ENCODE data around the gene ARID3A.

DNA sequence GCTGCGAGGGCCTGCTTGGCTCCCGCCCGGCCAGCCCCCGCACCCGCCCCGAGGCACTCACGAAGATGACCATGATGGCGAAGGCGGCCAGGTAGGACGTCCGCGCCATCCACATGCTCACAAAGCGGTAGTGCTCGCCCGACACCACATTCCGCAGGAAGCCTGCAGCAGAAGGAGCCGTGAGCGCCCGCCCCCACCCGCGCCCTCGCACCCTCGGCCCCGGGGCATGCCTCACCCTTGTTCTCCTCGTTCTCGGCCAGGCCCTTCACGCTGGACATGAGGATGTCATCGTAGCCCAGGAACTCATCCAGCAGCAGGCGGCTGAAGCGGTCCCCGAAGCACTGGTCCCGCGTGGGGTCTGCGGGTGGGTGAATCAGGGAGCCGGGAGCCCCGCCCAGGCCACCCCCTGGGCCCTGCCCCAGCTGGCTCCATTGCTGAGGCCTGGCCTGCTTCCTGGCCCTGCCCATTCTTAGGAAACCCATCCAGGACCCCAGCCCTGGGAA, 86.0 kb downstream of the ARID3A start:
- TF ChIP-seq, protein P1, sequence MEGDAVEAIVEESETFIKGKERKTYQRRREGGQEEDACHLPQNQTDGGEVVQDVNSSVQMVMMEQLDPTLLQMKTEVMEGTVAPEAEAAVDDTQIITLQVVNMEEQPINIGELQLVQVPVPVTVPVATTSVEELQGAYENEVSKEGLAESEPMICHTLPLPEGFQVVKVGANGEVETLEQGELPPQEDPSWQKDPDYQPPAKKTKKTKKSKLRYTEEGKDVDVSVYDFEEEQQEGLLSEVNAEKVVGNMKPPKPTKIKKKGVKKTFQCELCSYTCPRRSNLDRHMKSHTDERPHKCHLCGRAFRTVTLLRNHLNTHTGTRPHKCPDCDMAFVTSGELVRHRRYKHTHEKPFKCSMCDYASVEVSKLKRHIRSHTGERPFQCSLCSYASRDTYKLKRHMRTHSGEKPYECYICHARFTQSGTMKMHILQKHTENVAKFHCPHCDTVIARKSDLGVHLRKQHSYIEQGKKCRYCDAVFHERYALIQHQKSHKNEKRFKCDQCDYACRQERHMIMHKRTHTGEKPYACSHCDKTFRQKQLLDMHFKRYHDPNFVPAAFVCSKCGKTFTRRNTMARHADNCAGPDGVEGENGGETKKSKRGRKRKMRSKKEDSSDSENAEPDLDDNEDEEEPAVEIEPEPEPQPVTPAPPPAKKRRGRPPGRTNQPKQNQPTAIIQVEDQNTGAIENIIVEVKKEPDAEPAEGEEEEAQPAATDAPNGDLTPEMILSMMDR (IDR thresholded peaks at IDR 0.05; ENCODE audit: low read length) = no peak
- TF ChIP-seq EZH2phosphoT487 (IDR thresholded peaks at IDR 0.05; ENCODE audit: low read length) (no peak), EZH2 (optimal IDR thresholded peaks at IDR 0.05; ENCODE audit: low read depth, low read length) (no peak)

Data from MM.1S (cell line).